Glutamatergic neuron (in vitro differentiated cells): ENCODE data around the gene DTNB. TPM values are rescaled to one million over a fixed set of nuclear protein-coding genes. Genes with fewer than 3 reads are reported as not detected.

Source experiments
- DNase-seq: peaks from one replicate; pipeline ENCODE4 v3.0.0; 2022
- H3K27ac Mint-ChIP-seq: one replicate; pipeline ENCODE4 v1.8.0; 2020; ENCODE audit warnings: mild to moderate bottlenecking, mixed read lengths, inconsistent platforms; ENCODE audit not compliant: unreplicated experiment
- H3K27me3 Mint-ChIP-seq: one replicate; pipeline ENCODE4 v1.8.0; 2020; ENCODE audit warnings: mild to moderate bottlenecking, moderate library complexity, mixed read lengths, inconsistent platforms; ENCODE audit not compliant: unreplicated experiment
- H3K36me3 Mint-ChIP-seq: one replicate; pipeline ENCODE4 v1.8.0; 2020; ENCODE audit warnings: mild to moderate bottlenecking, mixed read lengths, inconsistent platforms; ENCODE audit not compliant: unreplicated experiment
- H3K4me1 Mint-ChIP-seq: one replicate; pipeline ENCODE4 v1.8.0; 2020; ENCODE audit warnings: mild to moderate bottlenecking, low read depth, mixed read lengths, inconsistent platforms; ENCODE audit not compliant: unreplicated experiment
- H3K4me3 Mint-ChIP-seq: one replicate; pipeline ENCODE4 v1.8.0; 2020; ENCODE audit warnings: mild to moderate bottlenecking, mixed read lengths, inconsistent platforms; ENCODE audit not compliant: unreplicated experiment
- H3K9me3 Mint-ChIP-seq: one replicate; pipeline ENCODE4 v1.8.0; 2020; ENCODE audit warnings: mild to moderate bottlenecking, moderate library complexity, mixed read lengths, inconsistent platforms; ENCODE audit not compliant: unreplicated experiment
- CTCF ChIP-seq: fragments of 200-600 bp; sonication (generic); IDR thresholded peaks from one replicate; pipeline ENCODE4 v1.5.0; 2021; ENCODE audit not compliant: partially characterized antibody, unreplicated experiment
- total RNA-seq: library from RNA; stranded (reverse); fragmentation: NEBNext Ultra II Directional; extraction: Animal tissue kit (Norgen Biotek cat#: 25700); gene quantifications from one replicate; pipeline ENCODE4 v1.2.1, GENCODE V29; 2021; ENCODE audit not compliant: unreplicated experiment

The DTNB gene
- total RNA-seq, 1 donor from 2014 or later = 41.7 TPM

- no peak for TF ChIP-seq CTCF
- no peak for DNase-seq
- Mint-ChIP-seq H3K4me3 (no peak overlapping the region), H3K36me3 (no peaks in the 10 kb centered on the region), H3K4me1 (peaks cover 24% of the 10 kb centered on the region), H3K27me3 (peaks cover 13% of the 10 kb centered on the region), H3K27ac (no peak overlapping the region), H3K9me3 (peaks cover 10% of the 10 kb centered on the region)
Measured at GRCh38 chr2:25374411-25374810, 299.0 kb downstream of the DTNB start.

GRCh38 chr2:25373269-25373981, 300.0 kb downstream of the DTNB start:
- DNase-seq = no peak

DNA sequence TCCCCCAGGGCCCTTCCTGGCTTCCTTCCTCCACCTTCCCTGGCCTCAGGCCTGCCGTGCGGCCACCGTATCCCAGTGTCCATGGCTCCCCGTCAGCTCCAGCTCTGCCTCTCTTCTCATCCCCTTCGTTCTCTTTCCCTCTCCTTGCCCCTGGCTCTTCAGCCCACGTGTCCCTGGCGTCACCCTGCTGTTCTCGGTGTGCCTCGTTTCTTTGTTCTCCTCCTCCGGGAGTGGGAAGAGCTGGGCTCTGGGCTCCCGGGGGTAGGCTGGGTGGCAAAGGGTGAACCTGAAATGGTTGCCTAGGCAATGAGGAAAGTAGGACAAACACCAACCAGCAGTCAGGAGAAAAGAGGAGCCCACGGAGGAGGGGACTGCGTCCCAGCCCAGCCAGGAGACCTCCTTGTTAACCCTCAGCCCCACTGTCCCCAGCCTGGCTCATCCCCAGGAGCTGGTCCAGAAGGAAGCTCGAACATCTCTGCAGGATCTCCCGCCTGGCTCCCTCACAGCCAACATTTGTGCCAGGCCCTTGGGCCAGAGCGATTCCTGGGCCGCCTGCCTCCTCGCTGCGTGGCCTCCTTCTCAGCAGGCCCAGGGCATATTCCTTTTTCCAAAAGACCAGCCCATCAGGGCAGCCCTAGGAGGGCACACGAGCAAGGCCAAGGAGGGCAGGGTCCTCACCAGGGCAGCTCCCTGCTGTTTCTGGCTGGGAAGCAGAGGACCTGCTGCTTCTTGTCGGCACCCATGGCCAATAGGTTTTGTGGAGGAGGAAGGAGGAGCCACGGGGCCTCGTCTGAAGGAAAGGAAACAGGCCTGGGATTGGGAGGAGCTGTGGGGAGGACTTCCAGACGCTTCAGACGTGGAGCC, 300.7 kb downstream of the DTNB start:
- no peak overlapping the region for H3K27ac Mint-ChIP-seq
- H3K4me3 Mint-ChIP-seq = no peak overlapping the region
- H3K9me3 Mint-ChIP-seq = peaks cover 8% of the 10 kb centered on the region
- no peaks in the 10 kb centered on the region for H3K36me3 Mint-ChIP-seq
- no peak for DNase-seq
- peaks cover 12% of the 10 kb centered on the region for H3K27me3 Mint-ChIP-seq
- TF ChIP-seq CTCF = no peak
- H3K4me1 Mint-ChIP-seq = peaks cover 21% of the 10 kb centered on the region

More at GRCh38 chr2:25373269-25373981, 300.0 kb downstream of the DTNB start:
- peaks cover 13% of the 10 kb centered on the region for H3K27me3 Mint-ChIP-seq
- no peak overlapping the region for H3K4me3 Mint-ChIP-seq
- peaks cover 8% of the 10 kb centered on the region for H3K9me3 Mint-ChIP-seq
- no peak for TF ChIP-seq CTCF
- no peaks in the 10 kb centered on the region for H3K36me3 Mint-ChIP-seq
- H3K4me1 Mint-ChIP-seq = peaks cover 22% of the 10 kb centered on the region
- H3K27ac Mint-ChIP-seq = no peak overlapping the region

- TF ChIP-seq CTCF = no peak
- H3K4me1 Mint-ChIP-seq = peaks cover 16% of the 10 kb centered on the region
- peaks cover 10% of the 10 kb centered on the region for H3K27me3 Mint-ChIP-seq
- DNase-seq = no peak
- no peaks in the 10 kb centered on the region for H3K36me3 Mint-ChIP-seq
- H3K9me3 Mint-ChIP-seq = peaks cover 8% of the 10 kb centered on the region
- H3K27ac Mint-ChIP-seq = no peak overlapping the region
- no peak overlapping the region for H3K4me3 Mint-ChIP-seq
Measured at GRCh38 chr2:25371253-25372241, 301.8 kb downstream of the DTNB start.
